Measurements from ENCODE around the gene BLZF1.
"Not testable (repeated sequence)": the region's sequence is repeated elsewhere in the genome, so short reads cannot be mapped to it uniquely, and the experiment has no call there.

BLZF1 gene

DNA sequence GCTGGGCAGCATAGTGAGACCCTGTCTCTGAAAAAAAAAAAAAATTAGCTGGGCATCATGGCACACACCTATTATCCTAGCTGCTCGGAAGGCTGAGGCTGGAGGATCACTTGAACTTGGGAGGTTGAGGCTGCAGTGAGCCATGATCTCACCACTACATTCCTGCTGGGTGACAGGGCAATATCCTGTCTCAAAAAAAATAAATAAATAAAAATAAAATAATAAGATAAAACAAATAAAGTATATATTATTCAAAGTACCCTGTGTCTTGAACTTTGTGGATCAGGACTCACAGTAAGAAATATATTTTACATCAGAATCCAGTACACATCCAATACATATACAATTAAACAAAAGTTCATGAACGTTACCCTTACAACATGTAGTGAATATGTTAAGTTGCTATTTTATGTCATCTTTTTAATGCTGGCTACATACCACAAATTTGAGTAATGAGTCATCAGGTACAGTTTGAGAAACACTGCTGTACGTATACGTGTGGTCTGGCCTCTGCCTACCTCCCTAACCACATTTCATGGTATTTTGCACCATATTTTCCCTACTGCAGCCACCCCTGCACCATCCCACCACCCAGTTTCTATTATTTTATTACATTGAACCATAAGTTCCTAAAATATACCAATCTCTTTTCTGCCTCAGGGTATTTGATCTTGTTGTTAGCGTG is 4.8 kb upstream of the BLZF1 start:
- no peak for DNase-seq

DNA sequence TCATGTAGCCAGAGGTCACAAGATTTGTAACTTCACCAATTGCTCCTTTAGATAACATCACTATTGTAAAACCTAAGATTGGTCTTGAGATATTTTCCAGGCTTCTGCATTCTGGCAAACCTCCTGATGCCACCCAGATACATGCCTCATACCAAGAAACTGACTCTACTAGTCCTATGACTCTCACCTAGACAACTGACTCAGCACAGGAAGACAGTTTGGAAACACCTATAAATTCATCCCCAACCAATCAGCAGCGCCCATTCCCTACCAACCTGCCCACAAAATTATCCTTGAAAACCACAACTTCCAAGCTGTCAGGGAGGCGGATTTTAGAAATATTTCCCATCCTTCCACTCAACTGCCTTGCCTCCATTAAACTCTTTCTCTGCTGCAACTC is 3.0 kb upstream of the BLZF1 start:
- DNase-seq, result no peak

DNA sequence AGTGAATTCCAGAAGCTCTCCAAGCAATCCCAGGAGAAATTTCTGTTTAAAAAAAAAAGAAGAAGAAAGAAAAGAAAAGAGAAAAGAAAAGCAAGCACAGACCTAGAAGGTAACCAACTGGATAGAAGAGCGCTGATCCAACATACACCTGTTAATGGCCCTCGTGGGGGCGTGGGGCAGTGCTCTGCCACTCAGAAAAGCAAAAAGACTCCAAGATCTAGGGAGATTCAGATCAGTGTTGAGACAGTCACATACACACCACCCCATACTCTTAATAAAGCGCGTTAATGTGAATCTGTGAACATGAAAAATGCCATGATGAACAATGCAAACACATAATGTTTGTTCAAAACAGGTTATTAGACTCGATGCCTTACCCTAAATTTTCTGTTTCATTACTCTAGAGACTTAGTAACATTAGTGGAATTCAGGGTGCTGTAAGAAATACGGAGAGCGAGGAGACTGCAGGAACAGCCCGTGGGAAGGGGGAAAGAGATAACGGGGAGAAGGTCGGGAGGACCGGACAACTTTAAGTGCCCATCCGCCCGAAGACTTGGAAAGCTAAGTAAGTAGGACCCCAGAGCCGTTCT is 804 bp upstream of the BLZF1 start:
- no peak for DNase-seq

DNA sequence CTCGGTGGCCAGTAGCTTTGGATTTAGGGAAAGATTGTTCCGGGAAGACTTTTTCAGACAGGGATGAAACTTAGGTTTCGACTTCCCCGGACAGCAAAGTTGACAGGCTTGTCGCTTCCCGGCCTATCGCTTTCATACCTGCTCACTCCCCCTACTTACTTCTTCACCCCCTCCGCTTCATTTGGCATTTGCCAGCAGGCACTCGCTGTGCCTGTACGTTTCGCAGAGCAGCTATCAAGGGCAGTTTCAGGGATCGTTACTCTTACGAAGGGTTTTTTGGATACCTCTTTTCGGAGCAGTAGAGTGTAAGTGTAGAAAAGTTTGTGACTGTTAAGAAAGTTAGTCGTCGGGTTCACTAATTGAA is 393 bp downstream of the BLZF1 start:
- DNase-seq, result peak; percentile 13

DNA sequence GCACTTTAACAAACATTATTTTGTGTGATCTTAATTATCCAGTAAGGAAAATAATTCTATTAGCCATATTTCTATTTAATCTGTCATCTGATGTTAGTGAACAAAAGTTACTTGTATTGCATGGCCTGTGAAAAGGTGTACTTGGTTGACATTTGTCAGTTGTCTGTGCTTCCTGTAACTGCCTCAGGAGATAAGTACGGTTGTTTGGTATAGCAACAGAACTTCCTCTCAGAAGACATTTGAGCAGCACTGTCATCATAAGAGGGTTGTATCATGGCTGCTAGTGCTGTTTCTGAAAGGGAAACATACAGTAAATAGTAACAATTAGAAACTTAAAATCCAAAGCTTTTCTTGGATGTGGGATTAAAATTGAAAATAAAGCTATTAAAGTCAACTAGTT is 3.4 kb downstream of the BLZF1 start:
- DNase-seq, result no peak

DNA sequence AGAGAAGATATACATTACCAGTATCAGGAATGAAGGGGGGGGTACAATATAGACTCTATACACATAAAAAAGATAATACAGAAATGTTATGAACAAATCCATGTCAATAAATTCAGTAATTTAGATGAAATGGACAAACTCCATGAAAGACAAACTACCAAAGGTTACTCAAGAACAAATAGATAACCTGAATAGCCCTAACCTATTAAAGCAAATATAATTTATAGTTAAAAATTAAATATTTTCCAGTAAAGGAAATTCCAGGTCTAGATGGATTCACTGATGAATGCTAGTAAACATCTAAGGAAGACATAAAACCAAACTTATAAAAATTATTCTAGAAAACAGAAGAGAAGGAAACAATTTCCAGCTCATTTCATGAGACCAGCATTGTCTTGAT is 13.2 kb downstream of the BLZF1 start:
- no peak for DNase-seq

DNA sequence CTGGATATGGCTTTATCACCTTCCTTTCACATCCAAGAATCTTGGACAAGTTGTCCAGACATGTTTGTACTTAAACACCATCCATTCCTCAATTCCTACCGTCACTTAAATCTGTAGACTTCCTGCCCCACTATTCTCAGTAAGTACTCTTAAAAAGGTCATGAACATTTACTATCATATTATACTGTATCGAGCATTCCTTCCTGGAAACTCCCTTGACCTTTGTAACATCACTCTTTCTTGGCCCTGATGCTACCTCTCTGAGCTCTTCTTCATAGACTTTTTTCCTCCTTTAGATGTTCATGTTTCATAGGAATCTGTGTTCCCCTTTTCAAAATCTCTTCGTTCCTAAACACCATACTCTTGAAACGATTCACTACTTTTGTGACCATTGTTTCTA is 15.5 kb downstream of the BLZF1 start:
- no peak for DNase-seq

DNA sequence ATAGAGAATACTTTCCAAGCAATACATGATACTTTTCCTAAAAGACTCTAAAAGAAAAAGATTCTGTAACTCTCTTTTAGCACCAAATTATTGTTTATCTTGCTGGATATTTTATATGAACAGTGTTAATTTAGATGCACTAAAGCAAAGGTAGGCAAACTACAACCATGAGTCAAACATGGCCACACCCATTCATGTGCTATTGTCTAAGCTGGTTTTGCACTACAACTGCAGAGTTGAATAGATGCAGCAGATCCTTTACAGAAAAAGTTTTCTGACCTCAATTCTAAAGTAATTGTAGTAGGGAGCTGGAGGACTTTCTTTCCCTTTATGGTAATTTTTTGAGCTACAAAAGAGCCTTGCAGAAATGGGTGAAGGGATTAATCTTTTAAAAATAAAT is 19.4 kb downstream of the BLZF1 start:
- DNase-seq, result no peak

DNA sequence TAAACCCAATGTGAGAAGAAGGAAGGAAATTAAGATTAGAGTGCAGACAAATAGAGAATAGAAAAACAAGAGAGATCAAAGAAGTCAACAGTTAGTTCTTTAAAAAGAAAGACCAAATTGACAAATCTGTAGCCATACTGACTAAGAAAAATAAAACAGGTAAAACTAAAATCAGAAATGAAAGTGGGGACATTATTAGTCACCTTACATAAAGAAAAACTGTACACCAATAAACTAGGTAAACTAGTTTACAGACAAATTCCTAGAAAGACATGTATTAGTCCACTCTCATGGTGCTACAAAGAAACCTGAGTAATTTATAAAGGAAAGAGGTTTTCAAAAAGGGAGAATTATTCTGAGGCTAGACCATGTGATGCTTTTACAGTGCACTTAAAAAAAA is 22.3 kb downstream of the BLZF1 start:
- DNase-seq, result no peak

DNA sequence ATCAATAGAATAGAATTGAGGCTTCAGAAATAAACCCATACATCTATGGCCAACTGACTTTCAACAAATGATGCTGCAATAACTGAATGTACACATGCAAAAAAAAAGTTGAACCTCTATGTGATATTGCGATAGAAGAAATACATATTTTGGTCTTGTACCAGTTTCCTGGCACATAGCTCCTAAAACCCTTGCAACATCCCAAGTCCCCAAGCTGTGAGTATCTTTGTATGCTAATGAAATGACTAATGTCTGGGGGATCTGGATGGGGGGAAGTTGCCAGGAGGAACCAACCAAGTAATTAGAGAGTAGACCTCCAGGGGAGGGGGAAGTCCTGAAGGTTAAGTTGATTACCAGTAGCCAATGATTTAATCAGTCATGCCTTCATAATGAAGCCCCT is 24.4 kb downstream of the BLZF1 start:
- DNase-seq, result no peak

DNA sequence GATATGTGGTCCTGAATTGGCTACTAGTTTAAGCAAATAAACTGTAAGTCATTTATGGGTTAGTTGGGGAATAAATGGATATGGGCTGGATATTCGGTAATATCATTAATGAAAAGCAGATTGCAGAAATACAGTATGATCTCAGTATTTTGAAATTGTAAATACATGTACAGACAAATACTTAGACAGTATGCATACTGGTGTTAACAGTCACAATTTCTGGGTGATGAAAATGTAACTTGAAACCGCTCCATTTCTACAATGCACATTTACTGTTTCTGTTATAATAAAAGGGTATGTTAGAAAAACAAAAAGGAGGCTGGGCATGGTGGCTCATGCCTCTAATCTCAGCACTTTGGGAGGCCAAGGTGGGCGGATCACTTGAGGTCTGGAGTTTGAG is 28.0 kb downstream of the BLZF1 start:
- DNase-seq, result no peak

DNA sequence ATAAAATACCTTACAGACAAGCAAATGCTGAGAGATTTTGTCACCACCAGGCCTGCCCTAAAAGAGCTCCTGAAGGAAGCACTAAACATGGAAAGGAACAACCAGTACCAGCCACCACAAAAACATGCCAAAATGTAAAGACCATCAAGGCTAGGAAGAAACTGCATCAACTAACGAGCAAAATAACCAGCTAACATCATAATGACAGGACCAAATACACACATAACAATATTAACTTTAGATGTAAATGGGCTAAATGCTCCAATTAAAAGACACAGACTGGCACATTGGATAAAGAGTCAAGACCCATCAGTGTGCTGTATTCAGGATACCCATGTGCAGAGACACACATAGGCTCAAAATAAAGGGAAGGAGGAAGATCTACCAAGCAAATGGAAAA is 34.6 kb downstream of the BLZF1 start:
- DNase-seq, result not testable (repeated sequence)

DNA sequence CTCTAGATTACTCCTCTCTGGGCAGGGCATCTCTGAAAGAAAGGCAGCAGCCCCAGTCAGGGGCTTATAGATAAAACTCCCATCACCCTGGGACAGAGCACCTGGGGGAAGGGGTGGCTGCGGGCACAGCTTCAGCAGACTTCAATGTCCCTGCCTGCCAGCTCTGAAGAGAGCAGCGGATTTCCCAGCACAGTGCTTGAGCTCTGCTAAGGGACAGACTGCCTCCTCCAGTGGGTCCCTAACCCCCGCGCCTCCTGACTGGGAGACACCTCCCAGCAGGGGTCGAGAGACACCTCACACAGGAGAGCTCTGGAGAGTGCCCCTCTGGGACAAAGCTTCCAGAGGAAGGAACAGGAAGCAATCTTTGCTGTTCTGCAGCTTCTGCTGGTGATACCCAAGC is 40.3 kb downstream of the BLZF1 start:
- DNase-seq, result not testable (repeated sequence)

DNA sequence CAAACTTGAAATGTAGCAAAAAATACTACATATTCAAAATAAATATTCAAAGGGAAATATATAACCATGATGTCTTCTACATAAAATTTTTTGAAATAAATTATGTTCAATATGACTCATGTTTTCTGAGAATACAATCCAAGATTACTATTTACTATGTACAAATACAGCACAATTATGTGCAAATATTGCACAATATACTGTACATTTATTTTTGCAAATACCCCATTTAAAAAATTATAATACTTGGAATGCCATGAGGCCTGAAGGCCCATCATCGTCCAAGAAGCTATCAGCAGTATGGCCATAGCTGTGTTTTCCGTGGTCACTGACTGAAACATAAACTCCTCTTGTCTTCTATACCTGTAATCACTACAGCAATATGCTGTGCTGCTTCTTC is 47.0 kb downstream of the BLZF1 start:
- DNase-seq, result no peak

DNA sequence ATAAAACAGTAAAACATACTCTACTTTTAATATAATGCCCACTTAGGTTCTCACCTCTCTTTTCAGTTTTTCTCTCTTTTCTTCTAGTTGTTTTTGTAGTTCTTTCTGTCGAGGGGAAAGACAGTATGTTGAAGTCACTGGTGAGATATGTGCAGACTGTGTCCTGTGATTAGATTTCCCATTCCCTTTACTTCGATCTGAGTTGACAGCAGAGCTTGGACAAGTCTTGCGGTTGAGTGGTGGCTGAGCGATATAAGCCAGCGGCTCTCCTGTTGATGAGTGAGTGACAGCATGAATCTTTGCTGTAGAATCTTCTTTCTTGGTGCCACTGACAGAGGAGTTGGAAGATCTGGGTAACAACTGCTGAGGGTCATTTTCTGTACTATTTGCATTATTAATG is 53.3 kb downstream of the BLZF1 start:
- DNase-seq, result no peak

DNA sequence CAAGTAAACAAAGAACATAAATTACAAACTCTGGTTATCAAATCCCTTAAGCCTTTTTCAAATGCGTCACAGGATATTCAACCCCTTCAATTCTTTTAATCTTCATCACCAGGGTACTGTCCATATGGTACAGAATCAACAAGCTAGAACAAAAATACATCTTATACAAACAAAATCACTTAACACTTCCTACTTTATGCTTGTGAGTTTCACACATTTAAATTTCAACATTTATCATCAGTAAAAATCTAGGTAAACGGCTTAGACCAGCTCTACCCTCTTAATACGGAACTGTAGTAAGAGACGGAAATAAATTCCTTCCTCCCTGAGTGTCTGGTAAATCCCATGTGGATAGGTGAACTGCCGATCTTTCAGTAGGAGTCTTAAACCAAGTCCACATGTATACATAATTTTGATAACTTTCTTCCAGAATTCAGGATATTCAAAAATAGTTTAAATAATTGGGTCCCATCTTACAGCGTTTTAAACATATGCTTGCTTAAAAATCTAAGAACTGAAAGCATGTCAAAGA is 58.2 kb downstream of the BLZF1 start:
- no peak for DNase-seq

DNA sequence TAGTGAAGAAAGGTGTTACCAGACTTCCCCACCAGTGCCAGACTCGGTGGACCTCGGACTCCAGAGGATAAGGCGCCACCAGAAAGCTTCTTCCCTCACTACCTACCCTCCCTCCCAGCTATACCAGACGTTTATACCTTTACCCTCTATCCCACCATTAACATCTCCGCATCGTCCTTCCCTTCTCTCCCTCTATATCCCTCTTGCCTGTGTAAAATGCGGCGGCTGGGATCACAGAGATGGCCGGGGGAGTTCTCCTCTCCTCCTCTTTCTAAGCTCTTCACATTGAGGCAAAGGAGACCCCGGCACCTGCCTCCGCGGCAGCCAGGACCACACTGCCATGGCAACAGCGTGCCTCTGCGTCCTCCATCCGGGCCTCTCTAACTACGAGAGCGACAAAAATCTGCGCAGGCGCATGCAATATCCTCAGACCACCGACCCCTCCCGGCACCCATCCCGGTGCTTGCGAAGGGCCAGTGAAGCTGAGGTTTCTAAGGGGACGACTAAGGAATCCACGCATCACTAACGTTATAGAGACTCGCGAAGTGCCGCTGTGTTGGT is 59.2 kb downstream of the BLZF1 start, which contains the start of gene CCDC181:
CCDC181 (minus strand) TSS at position 394 of the 561 bp plus-strand sequence. CDS start 2,547 bp downstream, outside the sequence.
- DNase-seq, result peak; percentile 78

Measured in DMS79 (cell line).